GM10266 (cell line): ENCODE measurements around the gene USP8.

Source experiments
- DNase-seq: peaks from one replicate; pipeline ENCODE4 v3.0.0; 2012; ENCODE audit errors: extremely low spot score
- TF ChIP-seq, protein P1 (sequence below): IDR thresholded peaks from 2 replicates; pipeline ENCODE4 v1.5.1; 2012; ENCODE audit warnings: mild to moderate bottlenecking, low read depth; ENCODE audit not compliant: control insufficient read depth, insufficient read depth; ENCODE audit errors: missing control alignments

Gene USP8

DNA sequence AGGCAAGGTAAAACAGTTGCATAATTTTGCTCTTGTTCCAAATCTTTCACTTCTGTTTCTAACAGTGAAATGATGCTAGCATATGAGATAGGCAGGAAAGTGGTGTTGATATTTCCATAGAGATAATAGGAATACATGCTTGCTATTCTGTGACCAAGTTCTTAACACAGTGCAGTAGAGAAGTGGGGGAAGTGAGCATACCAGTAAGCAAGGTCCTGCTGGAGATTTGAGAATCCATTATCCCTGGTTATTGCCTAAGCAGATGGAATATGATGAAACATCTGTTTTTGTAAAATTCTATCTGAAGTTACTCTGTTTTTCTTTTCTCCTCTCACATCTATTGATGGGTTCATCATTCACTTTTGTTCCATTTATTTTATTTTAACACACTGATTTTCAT lies 28.7 kb downstream of the USP8 start:
- DNase-seq, result no peak

DNA sequence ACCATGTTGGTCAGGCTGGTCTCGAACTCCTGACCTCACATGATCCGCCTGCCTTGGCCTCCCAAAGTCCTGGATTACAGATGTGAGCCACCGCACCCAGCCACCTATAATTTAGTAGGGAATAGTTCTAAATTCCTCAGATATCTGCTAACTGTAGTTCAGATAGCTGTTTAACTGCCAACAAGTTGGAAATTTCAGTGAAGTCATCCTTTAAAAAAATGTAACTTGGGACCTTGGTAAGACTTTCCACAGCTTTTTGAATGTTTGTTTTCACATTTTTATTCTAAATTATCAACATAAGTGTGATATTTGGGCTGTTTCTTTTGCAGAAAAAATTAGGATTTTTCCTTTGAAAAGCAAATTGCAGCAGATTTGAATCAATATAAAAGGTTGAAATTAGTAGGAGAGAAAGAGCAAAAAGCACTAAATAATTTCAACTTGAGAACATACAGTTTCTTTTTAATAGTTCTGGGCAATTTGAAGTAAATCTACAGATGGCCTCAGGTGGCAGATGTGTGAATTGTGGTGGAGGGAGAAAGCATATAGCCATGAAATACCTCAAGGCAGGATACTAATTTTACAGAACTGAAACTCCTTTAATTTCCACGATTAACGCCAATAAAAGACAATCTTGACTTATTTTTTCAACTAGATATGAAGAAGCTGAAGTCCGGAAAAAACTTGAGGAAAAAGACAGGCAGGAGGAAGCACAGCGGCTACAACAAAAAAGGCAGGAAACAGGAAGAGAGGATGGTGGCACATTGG lies 34.3 kb downstream of the USP8 start:
- TF ChIP-seq, protein P1, sequence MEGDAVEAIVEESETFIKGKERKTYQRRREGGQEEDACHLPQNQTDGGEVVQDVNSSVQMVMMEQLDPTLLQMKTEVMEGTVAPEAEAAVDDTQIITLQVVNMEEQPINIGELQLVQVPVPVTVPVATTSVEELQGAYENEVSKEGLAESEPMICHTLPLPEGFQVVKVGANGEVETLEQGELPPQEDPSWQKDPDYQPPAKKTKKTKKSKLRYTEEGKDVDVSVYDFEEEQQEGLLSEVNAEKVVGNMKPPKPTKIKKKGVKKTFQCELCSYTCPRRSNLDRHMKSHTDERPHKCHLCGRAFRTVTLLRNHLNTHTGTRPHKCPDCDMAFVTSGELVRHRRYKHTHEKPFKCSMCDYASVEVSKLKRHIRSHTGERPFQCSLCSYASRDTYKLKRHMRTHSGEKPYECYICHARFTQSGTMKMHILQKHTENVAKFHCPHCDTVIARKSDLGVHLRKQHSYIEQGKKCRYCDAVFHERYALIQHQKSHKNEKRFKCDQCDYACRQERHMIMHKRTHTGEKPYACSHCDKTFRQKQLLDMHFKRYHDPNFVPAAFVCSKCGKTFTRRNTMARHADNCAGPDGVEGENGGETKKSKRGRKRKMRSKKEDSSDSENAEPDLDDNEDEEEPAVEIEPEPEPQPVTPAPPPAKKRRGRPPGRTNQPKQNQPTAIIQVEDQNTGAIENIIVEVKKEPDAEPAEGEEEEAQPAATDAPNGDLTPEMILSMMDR, result no peak
- no peak for DNase-seq

More for the DNA sequence above, 28.7 kb downstream of the USP8 start:
- TF ChIP-seq, protein P1, result no peak

DNA sequence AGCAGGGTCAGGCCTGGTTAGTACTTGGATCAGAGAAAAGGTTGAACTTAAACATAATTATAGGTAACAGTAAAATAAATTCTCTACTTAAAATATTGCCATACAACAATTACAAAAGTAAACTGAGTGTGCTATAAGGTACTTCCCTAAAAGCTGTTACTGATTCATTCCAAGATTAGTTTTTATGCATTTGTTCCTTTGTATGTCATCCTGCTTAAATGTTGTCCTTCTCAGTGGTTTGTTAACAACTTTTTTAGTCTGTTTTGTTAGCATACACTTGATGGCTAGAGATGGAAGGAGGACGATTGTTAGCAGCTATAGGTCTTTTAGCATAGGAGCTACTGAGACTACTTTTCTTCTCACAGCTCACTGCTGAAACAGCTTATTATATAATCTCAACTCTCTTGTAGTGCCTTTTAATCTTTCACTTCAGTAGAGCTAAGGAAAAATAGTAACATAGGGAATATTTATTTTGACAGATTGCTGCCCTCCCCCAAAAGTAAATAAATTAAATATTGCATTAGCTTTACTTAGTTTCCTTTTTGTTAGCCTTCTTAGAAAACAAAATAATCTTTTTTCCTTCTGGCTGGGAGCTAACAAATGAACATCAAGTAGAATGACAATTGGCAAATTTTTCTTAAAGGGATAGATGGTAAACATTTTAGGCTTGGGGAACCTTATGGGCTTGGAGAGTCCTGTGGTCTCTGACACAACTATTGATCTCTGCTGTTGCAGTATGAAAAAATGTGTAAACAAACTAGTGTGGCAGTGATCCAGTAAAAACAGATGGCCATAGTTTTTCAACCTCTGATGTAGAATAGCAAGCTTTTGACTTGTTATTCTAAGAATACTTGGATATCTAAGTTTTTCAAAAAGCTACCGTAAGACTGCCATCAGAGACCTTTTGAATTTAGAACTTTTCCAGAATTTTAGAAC lies 39.5 kb downstream of the USP8 start:
- TF ChIP-seq, protein P1, result no peak
- no peak for DNase-seq

DNA sequence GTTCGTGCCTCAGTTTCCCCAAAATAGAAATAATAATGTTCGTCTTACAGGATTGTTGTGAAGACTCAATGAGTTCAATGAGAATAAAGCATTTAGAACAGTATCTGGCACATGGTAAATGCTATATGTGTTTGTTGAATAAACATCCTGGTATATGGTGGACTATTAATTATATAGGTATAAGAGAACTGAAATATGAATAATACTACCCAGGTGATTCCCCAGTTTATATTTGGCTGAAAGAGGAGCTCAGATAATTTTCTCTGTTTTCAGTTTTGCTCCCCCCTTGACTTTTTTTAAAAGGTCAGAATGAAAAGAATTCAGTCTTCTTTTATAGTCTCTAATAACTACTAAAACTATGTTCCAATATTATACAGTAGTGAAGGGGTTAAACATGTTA lies 46.9 kb downstream of the USP8 start:
- DNase-seq, result peak; percentile 19
- TF ChIP-seq, protein P1, result no peak

DNA sequence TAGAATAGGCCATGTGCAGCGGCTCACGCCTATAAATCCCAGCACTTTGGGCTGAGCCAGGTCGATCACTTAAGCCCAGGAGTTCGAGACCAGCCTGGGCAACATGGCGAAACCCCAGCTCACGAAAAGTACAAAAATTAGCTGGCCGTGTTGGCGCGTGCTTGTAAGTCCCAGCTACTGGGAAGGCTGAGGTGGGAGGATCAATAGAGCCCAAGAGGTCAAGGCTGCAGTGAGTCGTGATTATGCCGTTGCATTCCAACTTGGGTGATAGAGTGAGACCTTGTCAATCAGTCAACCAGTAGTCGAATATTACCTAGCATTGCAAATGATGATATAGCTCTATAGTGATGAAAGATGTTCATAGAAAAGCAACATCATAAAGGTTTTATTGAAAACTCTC lies 51.9 kb downstream of the USP8 start:
- no peak for DNase-seq
- TF ChIP-seq, protein P1, result no peak

DNA sequence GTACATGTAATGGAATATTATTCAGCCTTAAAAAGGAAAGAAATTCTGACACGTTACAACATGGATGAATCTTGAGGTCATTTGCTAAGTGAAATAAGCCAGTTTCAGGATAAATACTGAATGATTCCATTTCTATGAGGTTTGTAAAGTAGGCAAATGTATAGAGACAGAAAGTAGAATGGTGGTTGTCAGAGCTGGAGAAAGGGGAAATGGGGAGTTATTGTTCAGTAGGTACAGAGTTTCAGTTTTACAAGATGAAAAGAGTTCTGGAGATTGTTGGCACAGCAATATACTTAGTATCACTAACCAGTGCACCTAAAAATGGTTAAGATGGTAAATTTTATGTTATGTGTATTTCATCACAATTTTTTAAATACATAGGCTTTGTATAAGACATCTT lies 60.6 kb downstream of the USP8 start:
- no peak for DNase-seq
- TF ChIP-seq, protein P1, result no peak
